Measurements from ENCODE around the gene VSTM4.

Gene VSTM4

GRCh38 chr10:49036638-49037037, 78.7 kb downstream of the VSTM4 start:
- no peak for DNase-seq

DNA sequence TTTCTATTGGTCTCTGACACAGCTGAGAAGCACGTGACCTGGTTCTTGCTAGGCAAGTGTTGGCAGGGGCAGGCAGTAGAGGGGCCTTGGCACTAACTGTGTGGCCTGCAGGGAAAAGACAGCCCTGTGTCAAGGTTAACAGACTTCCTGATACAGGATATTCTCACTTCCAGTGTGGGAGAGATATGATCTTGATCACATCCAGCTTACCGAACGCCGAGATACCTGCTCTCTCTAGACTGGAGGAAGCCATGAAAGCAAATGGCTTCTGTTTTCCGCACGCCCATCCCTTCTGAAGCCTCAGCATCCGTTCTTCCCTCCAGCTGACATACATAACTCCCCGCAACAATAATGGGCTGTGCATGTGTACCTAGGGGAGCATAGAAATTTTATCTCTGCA, 79.4 kb downstream of the VSTM4 start:
- DNase-seq: no peak

DNA sequence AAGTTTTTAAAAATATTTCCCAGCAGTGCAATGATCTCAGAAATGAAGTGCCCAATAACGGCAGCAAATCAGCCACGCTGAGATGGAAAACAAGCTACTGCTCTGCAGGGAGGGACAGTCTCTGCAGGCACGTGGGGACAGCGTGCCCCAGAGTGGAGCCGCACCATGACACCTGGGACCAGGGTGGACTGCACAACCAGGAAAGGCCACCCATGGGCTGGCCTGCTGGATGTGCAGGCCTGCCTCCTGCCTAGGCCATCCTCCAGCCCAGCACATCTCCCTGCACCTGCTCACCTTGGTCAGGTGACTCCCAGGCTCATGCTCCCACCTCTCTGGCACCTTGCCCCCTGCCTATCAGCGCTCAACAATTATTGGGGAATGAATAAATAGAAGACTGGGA, 80.4 kb downstream of the VSTM4 start:
- no peak for DNase-seq

GRCh38 chr10:49033939-49034338, 81.4 kb downstream of the VSTM4 start:
- no peak for DNase-seq

GRCh38 chr10:49029666-49030065, 85.7 kb downstream of the VSTM4 start:
- no peak for DNase-seq

GRCh38 chr10:49028639-49029038, 86.7 kb downstream of the VSTM4 start:
- no peak for DNase-seq

GRCh38 chr10:49025347-49025983, 89.9 kb downstream of the VSTM4 start:
- DNase-seq: no peak

DNA sequence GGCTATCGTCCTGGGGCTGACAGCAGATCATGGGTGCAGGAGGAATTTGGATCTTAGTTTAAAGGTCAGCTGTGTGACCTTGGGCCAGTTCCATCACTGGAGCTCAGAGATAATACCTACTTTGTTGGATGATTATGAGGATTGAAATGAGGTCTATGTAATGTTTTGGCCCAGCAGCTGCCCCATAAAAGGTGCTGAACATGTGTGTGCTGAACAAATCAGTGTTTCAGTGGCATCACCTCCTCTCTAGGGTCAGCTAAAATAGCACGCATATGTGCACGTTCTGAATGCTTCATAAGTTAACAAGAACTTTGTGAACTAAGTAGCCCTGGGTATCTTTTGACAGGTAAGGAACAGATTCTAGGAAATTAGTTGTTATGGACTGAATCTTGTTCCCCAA, 90.8 kb downstream of the VSTM4 start:
- DNase-seq: no peak

- no peak for DNase-seq
Measured at GRCh38 chr10:49023752-49024151, 91.6 kb downstream of the VSTM4 start.

DNA sequence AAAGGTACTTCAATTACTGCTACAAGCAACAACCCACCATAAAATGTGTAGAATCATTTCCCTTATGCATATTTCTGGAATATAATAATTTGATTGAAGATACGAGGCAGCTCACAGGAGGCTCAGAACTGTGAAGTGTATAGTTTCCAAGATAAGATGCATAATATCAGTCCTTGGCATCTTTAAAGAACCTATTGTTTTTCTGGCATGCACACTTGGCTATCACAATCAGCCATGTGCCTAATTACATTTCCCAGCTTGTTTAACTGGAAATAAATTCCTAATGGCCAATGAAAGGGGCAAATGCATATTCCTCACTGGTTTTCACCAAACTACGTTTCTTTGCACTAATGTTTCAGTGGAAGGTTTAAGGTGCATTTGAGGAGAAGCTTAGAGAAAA, 92.3 kb downstream of the VSTM4 start:
- no peak for DNase-seq

DNA sequence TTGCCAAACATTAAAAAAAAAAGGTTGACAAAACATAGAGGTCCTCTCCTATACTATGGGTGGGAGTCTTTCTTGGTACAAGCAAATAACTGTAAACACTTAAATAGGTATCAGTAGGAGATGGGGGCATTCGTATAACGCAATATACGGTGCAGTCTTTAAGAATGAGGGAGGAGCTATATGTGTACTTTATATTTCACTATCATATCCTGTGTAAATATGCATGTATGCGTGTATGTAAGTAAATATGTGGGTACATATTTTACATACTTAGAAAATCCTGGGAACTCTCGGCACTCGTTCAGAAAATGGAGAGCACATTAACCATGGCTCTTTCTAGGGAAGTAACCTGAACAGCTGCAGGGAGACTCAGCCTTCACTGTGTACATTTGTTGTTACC, 93.6 kb downstream of the VSTM4 start:
- no peak for DNase-seq

DNA sequence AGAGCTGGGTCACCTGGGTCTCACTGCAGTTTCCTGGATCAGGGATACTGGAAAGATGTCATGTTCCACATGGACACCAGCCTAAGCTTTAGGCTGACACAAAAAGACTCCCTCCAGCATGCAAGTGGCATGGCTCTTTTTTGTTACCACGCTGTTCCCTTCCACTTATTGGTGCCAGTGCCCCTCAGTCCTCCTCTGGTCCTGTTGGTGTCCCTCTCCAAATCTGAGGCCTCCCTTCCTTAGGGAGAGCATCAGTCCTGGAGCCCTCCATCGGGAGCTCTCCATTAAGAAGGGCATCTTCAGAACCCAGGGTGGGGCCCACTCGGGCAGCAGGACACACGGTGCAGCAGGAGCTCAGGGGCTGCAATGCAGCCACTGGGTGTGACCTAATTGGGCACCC, 99.6 kb downstream of the VSTM4 start:
- DNase-seq: no peak

DNA sequence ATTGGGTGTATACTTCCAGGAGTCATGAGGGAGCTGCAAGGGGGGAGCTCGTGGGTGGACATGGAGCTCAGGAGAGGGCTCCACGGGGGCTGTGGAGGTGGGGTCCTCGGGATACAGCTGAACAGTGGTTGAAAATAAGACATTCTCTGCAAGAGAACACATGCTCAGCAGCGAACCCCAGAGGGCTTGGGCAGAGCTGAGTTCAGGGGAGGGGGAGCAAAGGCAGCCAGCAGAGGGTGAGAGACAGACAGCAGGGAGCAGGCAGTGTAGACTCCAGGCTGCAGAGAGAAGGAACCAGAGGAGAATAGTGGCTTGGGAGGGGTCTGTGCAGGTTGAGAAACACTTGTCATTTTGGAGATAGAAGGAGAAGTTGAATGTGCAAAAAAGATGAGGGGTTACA, 102.7 kb downstream of the VSTM4 start:
- no peak for DNase-seq

- no peak for DNase-seq
Measured at GRCh38 chr10:49011756-49012155, 103.6 kb downstream of the VSTM4 start.

GRCh38 chr10:49010865-49011264, 104.5 kb downstream of the VSTM4 start:
- no peak for DNase-seq

DNA sequence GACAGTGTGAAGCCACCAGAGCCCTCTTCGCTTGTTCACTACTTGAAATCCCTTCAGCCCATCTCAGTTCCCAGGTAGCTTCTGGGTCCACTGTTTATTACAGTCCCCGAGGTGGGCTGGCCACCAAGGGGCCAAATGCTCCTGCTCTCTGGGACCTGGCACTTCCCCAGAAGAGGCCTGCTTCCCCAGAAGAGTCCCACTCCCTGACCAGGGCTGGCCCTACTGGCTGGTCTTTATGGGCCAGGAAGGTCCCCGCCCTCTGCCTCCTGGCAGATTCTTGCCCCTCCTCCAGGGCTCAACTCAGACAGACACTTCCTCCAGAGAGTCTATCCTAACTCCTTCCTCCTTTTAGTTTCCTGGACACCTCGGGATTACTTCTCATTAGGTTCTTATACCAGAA, 105.0 kb downstream of the VSTM4 start:
- DNase-seq: no peak

DNA sequence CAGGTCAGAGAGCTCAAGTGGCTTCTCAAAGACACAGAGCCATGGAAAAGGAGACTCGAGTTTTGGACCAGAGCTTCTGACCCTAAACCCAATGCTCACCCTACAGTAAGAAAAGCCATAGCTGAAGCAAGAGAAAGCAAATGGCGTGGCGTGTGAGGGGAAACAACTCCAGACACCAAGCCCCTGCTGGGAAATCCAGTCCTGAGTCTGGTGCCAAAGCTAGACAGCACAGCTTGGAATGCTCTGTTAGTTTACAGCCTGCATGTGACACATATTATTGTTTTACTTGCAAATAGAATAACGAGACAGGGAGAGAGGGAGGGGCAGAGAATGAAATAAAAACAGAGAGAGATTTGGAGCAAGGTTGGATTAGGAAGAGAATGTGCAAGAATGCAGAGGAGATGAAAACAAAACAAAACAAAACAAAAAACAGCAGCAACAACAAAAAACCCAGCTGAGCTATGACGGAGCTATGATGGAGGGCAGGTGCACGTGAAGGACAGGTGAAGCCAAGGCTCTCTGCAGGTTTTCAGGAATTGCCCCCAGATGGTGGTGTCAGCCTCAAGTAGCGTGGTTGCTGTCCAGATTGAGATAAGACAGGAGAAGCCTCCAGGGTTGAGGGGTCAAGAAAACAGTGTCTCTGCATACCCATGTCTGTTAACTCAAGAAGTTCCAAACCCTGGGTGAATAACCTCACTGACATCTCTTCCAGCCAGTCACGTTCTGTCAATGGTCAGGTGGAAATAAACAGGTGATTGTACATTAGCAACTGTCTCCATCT, 105.9 kb downstream of the VSTM4 start:
- no peak for DNase-seq

DNA sequence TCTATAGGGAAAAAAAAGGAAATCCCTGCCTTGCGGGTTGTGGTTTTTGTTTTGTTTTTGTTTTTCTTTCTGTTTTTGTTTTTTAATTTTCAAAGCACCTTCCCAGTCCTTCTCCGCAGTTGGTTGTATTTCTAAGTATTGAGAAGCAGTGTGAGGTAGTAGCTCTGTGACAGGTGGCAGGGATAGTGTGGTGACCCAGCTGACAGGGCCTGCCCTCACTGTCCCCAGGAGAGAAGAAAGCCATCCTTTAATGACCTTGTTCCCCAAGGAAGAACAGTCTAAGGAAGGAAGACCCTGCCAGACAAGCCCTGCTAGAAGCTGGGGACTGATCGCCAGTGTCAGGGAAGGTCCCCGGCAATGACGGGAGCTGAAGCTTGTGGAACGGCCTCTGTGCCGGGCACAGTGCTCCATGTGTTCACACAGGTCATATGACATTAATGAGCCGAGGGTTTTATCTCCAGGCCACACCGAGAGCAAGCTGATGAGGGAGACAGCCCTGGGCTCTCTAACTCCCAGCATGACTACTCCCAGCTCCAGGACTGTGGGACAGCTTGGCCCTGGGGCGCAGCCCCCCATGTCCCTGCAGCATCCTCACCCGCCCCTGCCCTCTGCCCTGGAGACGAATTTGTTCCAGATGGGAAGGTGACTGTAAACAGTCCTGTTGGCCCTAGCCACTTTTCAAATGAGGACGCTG, 106.7 kb downstream of the VSTM4 start:
- DNase-seq: no peak

DNA sequence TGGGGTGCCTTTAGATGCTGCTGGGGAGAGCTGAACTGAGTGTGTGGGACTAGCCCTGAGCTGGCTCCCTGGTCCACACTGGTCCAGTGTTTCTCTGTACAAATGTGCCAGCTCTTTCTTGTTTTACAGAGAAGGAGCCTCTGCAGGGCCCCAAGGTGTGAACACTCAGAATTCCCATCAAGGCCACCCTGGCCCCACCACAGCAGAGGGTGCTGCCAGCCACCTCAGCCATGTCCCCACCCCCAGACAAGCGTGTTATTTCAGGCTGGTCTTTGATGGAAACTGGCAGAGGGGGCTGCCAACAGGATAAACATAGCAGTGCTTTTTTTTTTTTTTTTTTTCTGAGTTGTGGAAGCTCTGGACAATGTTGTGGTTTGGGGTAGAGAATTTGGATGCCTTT, 107.2 kb downstream of the VSTM4 start:
- no peak for DNase-seq

- DNase-seq: no peak
Measured at GRCh38 chr10:49007129-49007528, 108.2 kb downstream of the VSTM4 start.

- no peak for DNase-seq
Measured at GRCh38 chr10:49005270-49005669, 110.1 kb downstream of the VSTM4 start.

- no peak for DNase-seq
Measured at GRCh38 chr10:49001870-49002672, 113.3 kb downstream of the VSTM4 start.

DNA sequence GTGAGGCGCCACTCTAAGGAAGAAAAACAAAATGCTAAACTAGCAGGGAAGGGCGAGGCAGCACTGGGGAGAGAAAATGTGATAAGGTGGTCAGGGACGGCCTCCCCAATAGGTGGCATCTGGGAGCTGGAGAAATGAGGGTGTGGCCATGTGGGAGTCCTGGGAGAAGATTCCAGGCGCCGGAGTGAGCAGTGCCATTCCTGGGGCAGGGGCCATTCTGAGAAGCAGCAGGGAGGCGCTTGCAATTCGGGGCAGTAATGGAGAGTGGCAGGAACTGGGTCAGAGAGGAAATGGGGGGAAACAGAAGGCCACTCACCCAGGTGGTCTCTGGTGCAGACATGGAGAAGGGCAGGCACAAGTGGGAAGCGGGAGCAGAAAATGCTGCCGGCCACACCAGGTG, 113.9 kb downstream of the VSTM4 start:
- DNase-seq: no peak

All from stimulated activated CD8-positive, alpha-beta memory T cell treated with anti-CD3 and anti-CD28 coated beads, Interleukin-4, amount 100 ng/mL, for 48 hours (primary cell).